HG03342 (cell line): ENCODE measurements around the gene CHAC1.

Source experiments
- ATAC-seq: cut with Tn5 transposase; IDR thresholded peaks from one replicate; pipeline ENCODE4 v1.9.1; 2021; ENCODE audit warnings: mild to moderate bottlenecking, moderate library complexity; ENCODE audit not compliant: unreplicated experiment

Gene CHAC1

DNA sequence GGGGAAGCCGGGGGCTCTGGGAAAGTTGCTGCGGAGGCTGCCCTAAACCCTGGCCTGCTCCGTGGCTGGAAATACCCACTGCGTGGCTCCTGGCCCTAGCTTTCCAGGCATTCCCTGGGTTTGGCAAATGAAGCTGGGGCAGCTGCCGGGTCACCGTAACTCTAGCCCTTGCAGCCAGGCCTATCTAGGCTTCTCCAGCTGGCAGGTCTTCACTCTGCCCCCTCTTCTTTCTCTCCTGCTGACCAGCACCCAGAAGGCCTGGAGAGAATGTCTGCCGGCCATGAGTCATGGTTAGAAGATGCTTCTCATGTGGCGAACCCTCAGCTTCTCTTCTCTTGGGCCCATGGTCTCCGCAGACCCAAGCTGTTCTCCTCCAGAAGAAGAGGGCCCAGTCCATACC, 29.7 kb upstream of the CHAC1 start:
- no peak for ATAC-seq

DNA sequence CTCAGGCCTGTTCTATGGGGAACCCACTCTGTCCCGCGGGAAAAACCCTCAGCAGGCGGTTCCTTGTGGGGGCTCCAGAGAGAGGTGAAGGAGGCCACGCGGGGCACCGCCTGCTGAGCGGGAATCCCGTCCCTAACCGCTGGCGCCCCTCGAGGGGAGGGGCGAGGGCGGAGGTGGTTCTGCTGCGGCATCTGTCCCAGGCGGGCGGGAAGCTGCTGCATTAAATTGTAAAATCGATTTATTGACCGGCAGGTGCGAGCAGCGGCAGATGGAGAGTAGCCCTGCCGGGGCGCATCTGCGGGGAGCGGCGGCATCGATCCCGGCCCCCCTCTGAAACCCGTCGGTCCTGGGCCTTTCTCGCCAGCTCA, 27.8 kb upstream of the CHAC1 start:
- no peak for ATAC-seq

DNA sequence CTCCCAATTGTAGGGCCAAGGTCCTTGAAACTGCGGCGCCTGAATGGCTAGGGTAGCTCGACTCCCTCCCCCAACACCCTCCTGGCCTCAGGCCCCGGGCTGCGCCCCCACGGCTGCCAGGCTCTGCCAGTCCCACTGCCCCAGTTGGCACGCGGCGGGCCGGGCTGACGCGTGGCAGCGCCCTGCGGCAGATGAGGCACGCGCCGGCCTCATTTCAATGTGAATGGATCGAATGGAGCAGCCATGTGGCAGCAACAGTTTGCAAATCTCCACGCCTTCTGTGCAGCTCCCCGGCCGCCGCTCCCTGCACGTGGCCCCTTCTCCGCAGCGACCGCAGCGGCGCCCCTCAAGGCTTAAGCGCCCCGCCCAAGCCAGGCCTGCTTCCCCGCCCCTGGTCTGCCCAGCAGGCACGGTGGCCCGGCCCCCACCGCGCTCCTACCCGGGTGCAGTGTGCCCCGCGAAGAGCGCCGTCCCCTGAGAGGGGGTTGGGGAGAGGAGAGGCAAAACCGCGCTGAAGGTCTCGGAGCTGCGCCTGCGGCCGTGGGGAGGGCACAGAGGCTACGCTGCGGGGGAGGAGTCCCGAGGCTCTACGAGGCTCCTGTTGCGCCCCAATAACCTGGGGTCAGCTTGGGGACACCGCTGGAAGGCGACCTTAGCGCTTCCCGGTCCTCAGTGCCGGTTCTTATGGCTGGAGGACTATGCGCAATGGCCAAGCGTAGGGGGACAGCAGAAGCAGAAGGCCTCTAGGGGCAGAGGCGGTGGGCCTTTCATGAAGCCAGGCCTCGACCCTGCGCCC, 27.2 kb upstream of the CHAC1 start:
- no peak for ATAC-seq

DNA sequence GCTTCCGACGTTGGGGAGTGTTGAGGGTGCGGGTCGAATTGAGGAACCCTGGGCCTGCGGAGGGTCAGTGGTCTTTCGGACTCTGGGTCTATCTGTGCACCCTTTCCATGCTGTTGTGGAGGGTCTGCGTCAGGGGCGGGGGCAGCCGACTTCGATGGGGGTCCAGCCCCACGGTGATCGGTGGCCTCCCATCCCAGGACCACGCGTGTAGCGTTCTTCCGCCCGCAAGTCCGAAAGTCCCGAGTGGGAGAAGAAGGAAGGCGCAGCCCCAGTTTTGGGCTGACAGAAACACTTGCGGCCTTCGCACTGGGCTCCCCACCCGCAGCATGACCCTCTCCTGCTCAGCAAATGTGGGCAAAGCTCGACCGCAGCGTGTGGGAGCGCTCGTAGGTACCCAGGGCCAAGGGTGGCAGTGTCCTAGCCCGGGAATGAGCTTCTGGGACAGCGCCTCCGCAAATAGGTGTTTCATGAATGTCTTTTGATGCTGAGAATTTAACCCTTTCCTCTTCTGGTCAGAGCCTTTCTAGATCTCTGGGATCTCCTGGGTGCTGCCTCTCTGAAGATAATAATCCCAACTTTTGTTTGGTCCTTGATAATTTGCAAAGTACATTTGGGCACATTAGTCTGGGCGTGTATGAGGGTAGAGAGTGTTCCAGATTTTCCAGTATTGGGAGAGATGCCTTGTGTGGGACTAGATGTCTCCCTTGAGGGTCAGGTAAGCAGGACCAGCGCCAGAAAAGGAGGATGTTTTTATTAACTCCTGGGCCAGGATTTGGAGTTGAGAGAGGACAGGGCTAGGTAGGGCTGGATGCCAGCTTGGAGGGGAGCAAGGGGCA, 26.4 kb upstream of the CHAC1 start:
- no peak for ATAC-seq

DNA sequence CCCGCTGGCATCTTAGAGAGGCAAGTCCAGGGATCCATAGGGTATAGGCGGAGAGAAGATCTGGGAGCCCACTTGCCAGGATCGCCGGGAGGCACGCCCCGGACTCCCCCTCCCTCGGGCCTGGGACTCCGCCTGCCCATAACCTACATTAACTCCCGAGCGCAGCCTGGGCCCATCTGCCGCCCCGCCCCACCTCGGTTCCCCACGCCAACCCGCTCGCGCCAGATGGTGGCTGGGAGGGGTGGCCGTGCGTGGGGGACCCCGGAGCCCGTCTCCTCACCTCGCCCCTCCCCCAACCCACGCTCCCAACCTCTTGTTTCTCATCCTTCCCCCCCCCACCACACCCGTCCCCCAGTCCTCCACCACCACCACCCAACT, 25.8 kb upstream of the CHAC1 start:
- ATAC-seq = no peak

DNA sequence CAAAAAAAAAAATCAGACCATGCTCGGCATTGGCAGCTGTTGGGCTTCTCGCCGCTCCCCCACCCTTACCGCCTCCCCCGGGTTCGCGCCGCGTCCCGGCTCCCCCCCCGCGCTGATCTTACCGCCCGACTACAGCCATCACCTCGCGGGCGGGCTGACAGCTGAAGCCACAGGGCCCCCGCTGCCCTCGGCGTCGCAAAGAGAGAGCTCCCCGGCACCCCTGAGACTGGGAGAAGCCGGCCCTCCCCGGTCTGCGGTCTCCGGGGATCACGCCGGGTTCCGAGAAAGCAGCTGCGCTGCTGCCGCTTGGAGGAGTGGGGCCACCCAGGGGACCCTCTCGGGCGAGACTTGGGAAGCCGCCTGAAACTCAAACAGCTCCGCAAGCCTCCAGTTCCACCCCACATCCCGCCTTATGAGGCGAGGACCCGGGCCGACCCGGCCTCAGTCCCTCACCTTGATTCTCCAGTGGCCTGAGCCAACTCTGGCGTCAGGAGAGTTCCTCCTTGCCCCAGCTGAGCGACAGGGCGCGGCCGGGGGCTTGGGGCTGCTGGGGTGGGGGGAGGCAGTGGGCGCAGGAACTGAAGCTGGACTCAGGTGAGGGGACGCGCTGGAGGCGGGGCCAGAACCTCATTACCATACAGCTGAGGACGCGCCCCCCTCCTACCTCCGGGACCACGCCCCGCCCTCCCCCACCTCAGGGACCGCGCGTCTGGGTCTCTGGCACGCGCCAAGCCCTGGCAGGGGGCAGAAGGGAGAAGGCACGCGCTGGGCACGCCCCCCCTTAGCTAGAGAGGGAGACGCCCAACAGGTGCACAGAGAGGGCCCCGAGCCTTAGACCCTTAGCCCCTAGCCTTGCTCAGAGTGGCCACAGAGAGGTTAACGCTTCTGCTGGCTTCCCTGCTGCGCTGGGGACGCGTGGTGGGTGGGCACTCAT, 25.1 kb upstream of the CHAC1 start:
- ATAC-seq = no peak

DNA sequence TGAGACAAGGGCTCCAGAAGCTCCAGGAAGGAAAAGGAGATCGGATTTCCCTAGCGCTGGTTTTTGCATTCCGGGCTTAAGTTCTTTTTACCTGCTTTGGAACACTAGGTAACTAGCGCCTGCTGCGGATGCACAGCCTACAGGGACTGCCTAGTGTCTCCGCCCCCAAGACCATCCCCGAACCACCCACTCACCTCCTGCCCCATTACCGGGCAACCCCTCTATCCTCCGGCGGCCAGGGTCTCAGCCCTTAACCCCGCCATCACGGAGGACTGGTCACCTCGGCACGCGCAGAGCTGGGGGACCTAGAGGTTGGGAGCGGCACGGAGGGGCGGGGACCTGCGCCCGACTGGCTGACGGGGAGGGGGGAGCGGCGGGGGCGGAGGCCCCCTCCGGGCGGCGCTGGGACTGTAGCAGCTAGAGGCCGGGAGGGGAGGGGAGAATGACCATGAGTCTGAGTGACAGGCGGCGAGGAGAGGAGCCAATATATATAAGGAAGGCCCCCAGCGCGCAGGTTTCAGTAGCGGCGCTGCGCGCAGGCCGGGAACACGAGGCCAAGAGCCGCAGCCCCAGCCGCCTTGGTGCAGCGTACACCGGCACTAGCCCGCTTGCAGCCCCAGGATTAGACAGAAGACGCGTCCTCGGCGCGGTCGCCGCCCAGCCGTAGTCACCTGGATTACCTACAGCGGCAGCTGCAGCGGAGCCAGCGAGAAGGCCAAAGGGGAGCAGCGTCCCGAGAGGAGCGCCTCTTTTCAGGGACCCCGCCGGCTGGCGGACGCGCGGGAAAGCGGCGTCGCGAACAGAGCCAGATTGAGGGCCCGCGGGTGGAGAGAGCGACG, 24.2 kb upstream of the CHAC1 start, which contains the start of gene DLL4:
Gene DLL4 (plus strand): TSS at position 520 of the 839 bp plus-strand sequence. CDS start 329 bp downstream, outside the sequence.
- no peak for ATAC-seq

DNA sequence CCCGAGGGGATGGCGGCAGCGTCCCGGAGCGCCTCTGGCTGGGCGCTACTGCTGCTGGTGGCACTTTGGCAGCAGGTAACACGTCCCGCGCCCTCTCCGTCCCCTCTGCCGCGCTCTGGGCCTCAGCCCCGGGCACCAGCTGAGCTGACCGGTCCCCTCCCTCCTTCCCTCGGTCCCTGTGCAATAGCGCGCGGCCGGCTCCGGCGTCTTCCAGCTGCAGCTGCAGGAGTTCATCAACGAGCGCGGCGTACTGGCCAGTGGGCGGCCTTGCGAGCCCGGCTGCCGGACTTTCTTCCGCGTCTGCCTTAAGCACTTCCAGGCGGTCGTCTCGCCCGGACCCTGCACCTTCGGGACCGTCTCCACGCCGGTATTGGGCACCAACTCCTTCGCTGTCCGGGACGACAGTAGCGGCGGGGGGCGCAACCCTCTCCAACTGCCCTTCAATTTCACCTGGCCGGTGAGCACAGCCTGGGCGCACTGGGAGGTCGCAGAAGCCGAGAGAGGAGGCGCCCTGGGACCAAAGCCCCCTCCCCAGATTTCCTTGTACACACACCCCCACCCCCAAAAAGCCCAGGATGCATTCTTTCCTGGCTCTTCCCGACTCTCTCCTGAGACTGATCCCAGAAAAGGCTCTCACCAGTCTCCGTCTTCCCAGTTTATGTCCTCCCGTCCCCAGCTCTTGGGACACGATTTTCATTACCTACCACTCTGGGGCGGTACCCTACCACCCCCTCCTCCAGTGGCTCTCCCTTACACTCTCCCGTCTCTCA, 23.4 kb upstream of the CHAC1 start:
- no peak for ATAC-seq

DNA sequence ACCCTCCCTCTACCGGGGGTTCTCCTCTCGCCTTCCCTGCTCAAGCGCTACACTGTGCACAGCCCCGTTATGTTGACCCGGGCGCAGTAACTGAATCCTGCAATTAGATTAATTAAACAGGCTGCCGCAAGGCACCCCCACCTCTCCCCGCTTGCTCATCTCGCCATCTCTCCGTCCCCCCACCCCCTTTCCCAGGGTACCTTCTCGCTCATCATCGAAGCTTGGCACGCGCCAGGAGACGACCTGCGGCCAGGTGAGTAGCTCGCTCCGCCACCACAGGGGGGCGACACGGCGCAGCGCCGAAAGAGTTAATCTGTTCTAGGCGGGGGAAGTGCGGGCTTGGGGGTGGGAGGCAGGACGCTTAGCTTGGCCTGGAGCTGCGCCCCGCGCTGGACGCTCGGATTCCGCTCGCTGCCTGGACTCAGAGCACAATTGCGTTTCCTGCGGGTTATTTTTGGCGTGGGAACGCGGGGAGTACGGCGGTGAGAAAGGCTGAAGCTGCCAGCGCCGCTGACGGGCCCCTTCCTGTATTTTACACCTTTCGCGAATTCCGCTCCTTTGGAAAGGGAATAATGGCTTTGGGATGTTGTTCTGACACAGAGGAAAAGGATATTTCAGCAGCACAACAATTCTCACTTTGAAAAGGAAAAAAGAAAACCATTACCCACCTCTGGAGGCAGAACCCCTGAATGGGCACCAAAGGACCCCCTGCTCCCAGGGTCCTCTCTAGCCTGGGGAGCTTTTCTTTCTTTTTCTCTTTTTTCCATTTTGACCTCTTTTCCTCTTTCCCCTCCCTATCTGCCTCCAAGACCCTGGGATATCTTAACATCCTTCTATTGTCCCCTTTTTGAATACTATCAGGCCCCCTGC, 22.6 kb upstream of the CHAC1 start:
- no peak for ATAC-seq

DNA sequence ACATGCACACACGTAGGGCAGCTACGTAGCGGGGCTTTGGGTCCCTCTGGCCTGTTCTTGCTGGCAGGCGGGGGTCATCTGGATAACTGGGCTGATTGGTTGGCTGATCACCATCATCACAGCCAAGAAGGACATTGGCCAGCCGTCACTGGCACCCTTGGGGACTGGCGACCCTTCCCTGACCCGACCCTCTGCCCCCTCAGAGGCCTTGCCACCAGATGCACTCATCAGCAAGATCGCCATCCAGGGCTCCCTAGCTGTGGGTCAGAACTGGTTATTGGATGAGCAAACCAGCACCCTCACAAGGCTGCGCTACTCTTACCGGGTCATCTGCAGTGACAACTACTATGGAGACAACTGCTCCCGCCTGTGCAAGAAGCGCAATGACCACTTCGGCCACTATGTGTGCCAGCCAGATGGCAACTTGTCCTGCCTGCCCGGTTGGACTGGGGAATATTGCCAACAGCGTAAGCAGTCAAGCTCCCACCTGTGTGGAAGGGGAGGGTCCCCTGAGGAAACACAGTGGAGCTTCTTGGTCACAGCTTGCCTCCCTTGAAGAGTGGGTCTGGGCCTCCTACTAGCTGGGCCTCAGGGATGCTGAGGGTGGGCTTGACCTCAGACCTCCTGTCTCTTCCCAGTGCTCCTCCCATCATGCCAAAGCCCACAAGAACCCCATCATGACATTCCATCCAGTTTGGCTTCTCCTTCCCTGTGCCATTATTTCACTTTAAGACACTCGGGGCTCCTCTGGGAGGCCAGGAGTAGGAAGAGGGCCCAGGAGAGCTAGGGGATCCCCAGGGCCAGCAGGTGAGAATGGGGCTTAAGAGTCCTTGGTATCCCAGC, 21.8 kb upstream of the CHAC1 start:
- ATAC-seq = no peak

DNA sequence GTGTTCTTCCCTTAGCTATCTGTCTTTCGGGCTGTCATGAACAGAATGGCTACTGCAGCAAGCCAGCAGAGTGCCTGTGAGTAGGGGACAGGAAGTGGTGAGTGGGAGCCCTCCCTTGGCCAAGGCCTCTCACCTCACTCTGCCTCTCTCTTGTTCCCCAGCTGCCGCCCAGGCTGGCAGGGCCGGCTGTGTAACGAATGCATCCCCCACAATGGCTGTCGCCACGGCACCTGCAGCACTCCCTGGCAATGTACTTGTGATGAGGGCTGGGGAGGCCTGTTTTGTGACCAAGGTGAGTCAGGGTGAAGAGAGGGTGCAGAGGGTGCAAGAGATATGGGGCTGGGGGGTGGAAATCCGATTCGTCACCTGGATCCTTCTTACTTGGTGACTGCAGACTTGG, 21.1 kb upstream of the CHAC1 start:
- no peak for ATAC-seq

DNA sequence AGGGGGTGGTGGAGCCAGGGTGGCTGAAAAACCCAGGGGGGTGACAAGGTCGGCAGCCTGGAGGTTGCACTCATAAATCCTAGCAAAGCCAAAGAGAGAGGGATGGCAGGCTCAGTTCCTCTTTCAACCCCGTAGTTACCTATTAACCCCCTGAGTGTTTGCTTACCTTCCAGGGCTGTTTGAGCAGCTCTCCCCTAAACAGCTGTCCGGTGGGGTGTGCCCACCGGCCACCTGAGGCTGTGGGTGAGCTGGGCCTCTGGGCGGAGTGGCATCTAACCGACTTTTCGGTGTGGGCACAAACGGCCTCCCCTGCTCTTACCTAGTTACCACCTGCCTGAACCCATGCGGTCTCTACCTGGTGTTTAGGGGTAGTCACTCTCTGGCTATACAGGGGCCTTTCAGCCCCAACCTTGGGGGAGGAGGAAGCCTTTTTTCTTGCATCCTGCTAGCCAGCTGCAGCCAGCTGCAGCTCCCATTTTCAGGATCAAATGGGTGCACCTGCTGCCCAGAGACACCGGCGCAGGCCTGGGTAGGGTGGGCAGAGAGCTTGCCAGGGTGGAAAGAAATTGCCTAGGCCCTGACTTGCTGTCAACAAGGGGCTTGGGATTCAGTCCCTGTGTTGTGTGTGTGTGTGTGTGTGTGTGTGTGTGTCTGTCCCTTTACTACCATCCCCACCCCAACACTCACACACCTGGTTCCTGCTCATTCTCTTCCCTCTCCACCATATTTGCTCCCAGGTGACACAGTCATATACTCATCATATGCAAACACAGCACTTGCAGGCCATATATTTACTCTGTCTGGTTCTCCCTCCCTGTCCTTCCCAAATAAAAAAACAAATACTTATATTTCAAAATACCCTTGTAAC, 20.4 kb upstream of the CHAC1 start:
- ATAC-seq = no peak

DNA sequence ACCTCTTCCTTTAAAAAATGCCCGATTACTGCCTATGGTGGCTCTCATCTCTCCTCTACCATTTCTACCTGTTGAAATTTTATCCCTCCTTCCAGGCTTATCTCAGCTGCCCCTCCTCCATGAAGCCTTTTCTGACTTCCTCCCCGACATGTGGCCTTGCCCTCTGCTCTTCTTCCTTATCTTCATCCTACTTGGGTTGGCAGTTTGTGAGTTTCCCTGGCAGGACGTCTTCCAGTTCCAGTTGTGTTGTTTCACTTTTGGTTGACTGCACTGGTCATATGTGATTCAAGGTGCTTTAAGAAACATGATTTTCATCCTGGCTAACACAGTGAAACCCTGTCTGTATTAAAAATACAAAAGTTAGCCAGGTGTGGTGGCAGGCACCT, 19.8 kb upstream of the CHAC1 start:
- ATAC-seq = no peak

DNA sequence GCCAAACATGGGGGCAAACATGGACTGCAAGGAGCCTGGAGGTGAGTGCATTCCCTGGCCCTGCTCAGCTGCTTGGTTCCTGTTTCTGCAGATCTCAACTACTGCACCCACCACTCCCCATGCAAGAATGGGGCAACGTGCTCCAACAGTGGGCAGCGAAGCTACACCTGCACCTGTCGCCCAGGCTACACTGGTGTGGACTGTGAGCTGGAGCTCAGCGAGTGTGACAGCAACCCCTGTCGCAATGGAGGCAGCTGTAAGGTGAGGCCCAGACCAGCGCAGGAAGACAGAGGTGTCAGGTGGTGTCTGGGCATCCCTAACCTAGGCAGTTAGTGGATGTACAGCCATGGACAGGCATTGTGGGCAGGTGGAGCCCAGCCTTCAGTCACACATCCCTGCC, 18.8 kb upstream of the CHAC1 start:
- ATAC-seq = no peak

DNA sequence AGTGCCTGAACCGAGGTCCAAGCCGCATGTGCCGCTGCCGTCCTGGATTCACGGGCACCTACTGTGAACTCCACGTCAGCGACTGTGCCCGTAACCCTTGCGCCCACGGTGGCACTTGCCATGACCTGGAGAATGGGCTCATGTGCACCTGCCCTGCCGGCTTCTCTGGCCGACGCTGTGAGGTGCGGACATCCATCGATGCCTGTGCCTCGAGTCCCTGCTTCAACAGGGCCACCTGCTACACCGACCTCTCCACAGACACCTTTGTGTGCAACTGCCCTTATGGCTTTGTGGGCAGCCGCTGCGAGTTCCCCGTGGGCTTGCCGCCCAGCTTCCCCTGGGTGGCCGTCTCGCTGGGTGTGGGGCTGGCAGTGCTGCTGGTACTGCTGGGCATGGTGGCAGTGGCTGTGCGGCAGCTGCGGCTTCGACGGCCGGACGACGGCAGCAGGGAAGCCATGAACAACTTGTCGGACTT, 17.0 kb upstream of the CHAC1 start:
- ATAC-seq = no peak
